NCI-H2029 treated with DMSO at 0.1 percent for 48 hours (cell line): Measurements from ENCODE around the gene CHD5.

Source experiments
- DNase-seq: peaks from one replicate; lab custom pipeline; 2025; lab: John Stamatoyannopoulos, UW

The CHD5 gene

DNA sequence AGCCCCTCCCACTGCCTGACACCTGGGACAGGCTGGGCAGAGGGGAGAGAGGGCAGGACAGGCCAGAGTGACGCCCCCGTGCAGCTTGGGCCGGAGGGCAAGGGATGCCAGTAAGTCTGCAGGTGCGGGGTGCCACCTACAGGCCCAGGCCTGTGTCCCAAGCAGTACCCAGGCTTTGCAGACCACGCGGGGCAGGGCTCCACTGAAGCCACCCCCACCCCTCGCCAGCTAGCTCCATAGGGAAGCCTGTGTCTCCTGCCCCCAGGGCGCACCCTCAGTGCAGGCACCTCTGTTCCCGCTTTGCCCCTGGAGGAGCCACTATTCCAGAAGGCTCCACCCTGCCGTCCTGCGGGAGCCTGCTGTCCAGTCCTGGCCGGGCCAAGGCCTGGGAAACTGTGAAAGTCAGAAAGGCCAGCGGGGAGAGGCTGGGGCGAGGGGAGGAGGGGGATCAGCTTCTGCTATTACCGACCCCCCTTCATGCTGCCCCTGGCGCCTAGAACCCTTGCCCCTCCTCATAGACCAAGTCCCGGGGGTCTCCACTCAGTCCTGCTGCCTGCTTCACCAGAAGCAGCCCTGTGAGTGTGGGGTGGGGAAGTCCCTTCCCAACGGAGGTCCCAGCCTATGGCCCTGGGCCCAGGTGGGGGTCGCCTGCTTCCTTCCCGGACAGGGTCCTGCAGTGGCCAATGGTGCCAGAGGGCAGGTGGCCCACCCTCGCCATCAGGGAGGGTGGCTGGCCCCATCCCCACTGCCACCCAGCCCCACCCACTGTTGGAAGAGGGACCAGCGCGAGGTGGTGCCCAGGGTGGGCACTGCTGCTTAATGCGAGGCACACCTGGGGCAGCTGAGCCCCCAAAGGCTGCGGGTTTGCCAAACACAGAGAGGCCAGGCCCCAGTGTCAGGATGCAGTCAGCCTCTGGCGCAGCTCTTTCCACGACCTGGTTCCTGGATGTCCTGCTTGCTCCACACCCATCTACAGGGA is 80.0 kb downstream of the CHD5 start:
- no peak for DNase-seq

DNA sequence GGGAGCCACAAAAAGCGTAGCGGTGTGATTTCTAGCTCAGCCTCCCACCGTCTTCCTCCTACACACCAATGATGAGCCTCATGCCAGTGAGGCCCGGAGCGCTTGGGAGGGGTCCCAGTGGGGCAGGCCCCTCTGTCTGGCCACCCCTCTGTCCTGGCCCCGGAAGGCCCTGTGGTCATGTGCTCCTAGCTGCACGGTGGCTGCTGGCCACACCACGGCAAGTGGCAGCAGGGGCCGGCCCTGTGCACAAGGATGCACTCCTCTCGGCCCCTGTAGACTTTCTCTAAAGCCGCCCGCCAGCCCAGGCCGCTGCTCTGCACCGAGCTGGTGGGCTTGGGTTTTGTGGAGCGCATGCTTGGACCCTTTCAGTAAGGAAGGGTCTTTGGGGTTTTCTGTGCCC is 80.8 kb downstream of the CHD5 start:
- DNase-seq: no peak

DNA sequence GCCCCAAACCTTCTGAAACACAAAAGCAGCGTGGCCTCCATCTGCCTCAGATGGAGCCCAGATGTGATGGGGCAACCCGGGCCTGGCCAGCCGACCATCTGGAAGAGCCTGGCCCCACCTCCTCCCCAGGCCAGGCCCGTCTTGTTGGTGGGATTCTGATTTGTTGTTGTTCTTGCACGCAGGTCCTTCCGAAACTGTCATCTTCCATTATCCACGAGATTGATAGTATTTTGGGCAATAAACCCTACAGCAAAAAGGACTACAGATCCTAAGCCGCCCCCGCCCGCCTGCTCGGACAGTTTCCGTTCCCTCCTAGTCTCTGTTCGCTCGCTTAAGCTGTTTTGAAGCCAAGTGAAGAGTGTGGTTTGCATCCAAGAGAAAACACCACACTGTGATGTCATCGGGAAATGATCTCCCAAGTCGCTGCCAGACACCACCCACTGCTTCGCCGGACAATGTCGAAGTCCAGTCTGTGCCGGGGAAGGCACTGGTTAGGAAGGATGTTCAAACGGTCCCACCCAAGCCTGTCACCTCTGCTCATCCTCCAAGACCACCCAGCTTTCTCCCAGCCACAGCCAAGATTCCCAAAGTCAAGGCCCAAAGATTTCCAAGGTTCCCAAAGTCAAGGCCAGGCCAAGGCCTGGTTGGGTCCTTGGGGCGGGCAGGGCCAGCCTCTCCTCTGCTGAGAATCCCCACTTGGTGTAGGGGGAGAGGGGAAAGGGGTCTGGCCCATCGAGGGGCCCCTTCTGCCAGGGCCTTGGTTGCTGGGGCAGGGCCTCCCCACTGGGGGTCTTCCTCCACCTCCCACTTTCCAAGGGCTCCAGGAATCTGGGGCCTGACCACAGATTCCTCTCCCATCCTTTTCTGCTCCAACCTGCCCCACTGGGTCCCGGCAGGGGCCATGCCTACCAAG is 81.6 kb downstream of the CHD5 start:
- no peak for DNase-seq

GRCh38 chr1:6097824-6098223 is 82.3 kb downstream of the CHD5 start:
- DNase-seq: no peak

DNA sequence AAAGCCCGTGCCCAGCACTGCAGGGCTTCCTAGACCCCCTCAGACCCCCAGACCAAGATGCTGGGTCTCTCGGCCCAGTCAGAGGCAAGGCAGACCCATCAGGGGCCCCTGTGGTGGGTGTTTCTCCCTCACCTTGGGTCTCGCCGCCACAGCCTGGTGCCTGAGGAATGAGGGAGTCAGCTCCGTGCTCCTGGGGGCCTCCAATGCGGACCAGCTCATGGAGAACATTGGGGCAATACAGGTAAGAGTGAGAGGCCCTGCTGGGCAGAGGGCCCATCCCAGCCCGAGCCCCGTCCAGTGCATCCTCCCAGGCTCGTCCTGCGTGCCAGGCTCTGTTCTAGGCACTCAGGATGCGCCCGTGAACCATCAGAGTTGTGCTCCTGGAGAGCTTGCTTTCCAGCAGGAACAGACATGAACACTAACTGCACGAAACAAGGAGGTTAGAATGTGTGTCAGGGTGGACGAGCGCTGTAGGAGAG is 83.0 kb downstream of the CHD5 start:
- DNase-seq: no peak

DNA sequence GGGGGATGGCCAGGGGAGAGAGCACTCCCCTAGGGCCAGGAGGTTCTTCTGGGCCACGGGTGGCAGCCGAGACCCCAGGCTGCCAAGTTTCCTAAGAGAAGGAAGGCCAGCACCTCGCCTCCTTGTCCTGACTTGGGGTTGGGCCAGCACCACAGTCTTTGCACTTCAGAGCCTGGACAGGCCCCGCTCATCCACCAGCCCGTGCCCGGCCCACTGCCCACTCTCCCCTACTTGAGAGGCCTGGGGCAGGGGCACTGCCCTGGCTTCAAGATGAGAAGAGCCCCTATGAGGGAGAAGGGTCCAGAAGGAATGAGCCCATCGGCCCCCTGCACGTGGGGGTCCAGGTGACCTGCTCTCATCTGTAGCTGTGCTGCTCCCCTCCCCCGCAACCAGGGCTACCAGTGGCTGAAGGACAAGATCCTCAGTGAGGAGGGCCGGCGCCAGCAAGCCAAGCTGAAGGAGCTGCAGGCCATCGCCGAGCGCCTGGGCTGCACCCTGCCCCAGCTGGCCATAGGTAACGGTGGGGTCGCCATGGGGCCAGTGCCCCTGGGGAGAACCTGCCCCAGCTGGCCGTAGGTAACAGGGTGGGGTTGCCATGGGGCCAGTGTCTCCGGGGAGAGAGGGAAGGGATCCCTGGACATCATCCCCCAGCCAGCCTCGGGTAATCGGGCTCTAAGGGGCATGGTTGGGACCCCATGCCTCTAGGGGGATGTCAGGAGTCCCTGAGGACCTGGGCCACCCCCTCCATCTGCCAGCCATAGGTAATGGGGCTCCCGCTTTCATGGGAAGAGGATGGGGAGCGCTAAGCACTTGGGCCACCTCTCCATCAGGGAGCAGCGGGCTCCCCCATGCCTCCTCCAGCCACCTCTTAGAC is 83.6 kb downstream of the CHD5 start:
- DNase-seq: no peak

DNA sequence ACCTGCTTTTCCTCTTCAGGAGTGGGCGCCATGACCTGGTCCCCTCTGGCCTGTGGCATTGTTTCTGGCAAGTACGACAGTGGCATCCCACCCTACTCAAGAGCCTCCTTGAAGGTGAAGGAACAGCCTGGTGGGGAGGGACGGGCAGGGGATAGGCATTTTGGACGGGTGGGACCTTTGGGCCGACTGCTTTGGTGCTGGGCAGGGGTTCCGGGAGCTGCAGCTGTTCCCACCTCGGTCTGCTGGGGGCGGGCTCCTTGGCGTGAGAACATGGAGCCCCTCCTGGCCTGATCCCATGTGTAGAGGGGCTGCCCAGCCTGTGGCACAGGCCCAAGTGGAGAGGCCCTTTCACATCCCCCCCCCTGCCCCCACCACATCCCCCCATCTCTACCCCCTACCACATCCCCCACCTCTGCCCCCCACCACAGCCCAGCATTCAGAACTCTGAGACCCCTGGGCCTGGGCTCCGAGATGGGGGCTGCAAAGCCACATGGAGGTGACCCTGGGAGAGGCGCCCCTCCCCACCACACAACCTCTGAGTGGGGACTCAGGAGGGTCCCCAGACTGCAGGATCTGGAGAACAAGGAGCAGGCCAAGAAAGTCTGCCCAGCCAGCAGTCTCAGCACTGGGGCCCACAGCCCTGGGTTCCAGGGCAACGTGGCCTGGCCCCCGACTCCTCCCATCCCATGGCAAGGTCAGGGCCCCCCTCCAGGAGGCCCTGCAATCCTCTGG is 84.4 kb downstream of the CHD5 start:
- DNase-seq: no peak

DNA sequence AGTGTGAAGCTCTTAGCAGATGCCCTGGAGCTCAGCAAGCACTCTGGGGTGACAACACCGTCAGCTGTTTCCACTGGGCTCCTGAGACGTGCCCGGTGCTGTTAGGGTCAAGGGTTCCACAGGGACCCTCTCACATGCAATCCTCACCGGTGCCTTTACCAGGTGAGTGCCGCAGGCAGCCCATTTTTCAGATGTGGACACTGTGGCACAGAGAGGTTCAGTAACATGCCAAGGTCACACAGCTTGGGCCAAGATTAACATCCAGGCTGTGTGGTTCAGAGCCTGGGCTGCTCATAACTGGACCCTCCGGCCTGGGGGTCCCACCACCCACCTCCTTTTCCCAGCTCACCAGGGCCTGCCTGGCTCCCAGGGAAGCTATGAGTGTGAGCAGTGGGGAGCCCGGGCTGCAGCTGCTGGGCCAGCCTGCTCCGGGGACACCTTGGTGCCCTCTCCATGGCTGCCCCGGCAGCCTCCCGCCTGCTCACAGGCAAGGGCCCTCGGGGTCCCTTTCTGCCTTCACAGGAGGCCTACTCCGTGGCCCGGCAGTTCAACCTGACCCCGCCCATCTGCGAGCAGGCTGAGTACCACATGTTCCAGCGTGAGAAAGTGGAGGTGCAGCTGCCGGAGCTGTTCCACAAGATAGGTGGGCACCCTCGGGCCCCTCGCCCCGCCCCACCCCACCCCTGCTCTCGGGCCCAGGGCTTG is 85.2 kb downstream of the CHD5 start:
- DNase-seq: no peak

GRCh38 chr1:6094246-6094645 is 85.9 kb downstream of the CHD5 start:
- DNase-seq: no peak

DNA sequence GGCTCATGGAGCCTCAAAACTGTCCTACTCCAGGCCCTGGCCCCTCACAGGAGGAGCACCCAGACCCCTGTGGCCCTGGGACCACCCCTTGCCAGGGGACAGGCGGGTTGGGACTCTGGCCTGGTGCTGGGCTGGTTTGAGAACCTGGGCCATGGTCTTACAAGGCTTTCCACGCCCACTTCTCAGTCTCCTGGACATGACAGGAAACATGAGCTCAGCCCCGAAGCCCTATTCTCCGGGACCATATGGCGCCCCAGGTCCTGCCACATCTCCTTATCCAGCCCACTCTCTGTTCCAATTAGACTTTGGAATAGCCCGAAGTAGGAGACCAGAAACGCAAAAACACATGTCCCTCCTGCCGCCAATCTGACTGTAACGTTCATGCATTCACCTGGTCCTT is 86.5 kb downstream of the CHD5 start:
- DNase-seq: no peak

- DNase-seq: no peak
These were observed 87.0 kb downstream of the CHD5 start for GRCh38 chr1:6093071-6093470.

DNA sequence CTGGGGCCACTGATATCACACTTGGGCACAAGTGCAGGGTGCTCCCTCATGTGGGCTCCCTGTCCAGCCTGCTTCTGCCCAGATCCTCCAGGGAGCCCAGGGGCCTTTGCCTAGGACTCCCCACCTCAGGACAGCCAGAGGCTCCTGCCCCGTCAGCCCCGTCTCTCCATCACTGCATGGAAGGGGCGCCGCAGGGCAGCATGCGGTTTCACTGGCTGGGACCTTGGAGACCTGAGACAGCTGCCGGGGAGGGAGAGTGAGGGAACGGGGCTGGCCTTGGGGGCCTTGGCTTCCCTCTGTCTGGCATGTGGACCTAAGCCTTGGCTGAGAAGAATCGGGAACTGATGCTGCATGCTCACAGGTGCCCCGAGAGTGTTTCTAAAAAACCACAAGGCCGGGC is 87.9 kb downstream of the CHD5 start:
- DNase-seq: no peak

GRCh38 chr1:6091823-6092109 is 88.4 kb downstream of the CHD5 start:
- DNase-seq: no peak

DNA sequence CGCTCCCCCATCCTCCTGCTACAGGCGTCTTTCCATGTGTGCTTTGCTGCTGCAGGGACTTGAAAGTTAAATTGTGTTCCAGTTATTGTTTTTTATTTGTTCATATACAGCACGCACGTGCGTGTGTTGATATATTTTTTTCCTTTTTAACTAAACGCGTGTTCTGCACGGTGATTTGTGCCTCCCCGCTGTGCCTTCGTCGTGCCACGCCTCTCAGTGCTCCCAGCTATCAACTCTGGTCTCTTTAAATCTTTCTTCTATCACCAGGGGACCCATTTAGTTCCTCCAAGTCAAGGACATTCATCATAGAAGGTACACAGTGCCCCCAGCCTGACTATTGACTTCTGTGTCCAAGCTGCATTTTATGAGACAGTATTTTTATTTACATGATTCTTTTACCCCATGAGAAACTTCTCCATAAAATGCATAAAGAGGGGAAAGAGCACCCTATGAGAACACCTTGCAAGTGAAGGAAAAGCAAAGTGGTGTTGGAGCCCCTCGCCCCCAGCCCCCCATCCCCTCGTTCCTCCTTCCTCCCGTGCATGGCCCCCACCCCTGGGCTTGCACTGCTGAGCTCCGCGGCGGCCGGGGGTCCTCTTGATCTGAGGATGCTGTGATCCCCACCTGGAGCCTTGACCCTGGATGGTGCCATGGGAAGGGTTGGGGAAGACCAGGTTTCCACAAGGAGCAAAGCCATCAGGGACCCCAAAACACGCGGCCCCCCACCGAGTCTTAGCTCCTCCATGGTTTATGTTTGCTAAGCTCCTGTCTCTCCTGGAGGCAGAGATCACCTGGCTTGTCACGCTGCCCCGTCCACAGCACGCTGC is 88.9 kb downstream of the CHD5 start:
- DNase-seq: no peak

- DNase-seq: no peak
These were observed 89.8 kb downstream of the CHD5 start for GRCh38 chr1:6090288-6090687.

DNA sequence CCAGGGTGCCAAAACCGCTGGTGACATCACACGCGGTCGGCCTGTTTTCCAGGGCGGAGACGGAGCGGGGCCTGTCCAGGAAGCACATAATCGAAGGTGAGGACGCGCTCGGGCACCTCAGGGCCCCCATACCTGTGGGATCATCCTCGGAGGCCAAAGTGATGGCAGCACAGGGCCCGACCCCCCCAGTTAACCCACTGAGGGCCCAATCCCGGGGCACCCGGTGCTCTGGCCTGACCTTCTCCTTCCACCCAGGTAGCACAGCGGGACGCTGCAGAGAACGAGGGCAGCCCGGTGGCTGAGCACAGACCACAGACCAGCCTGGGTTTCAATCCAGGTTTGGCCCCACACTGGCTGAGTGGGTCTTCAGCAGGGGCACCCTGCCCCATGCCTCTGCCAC is 91.2 kb downstream of the CHD5 start:
- no peak for DNase-seq

DNA sequence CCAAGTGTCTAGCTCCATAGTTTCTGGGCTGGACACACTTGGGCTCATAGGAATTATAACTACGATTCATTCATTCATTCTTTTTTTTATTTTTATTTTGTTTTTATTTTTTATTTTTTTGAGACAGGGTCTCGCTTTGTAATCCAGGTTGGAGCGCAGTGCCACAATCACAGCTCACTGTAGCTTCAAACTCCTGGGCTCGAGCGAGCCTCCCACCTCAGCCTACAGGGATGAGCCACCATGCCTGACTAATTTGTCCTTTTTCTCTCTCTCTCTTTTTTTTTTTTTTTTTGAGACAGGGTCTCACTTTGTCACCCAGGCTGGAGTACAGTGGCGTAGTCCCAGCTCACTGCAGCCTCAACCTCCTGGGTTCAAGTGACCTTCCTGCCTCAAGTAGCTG is 92.2 kb downstream of the CHD5 start:
- no peak for DNase-seq

DNA sequence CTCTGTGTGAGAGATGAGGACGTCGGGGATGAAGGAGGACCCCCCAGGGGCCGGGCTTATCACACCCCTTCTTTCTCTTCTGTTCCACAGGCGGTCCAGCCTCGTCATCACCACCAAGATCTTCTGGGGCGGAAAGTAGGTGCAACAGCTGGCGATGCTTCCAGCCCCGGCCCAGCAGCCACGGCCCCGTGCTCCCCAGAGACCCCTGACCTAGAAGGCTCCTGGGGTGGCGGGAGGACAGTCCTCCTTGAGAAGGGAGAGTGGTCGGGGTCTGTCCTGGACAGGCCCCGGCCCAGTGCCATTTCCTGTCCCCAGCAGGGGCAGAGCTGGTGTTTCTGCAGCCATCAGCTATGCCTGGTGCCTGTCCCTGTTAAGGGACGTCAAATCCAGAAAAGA is 92.7 kb downstream of the CHD5 start:
- no peak for DNase-seq

- DNase-seq: no peak
These were observed 93.3 kb downstream of the CHD5 start for GRCh38 chr1:6086762-6087376.
